Pancreas (tissue), 10 donors: ENCODE measurements around the gene VWA7. TPM values are rescaled to one million over a fixed set of nuclear protein-coding genes. Genes with fewer than 3 reads are reported as not detected.

Experiments used
- ATAC-seq, 4 donors: fragments of 200-7000 bp; cut with Tn5 transposase; one replicate each; pipeline versions ENCODE4 v1.8.0 to v1.9.1; 2020; ENCODE audit warnings: mild to moderate bottlenecking in 4 of 4, moderate library complexity in 4 of 4
- DNase-seq, 6 donors: peaks; one replicate each; pipeline ENCODE4 v3.0.0-alpha.2; 2020
- FAIRE-seq: peaks from 2 replicates; lab custom pipeline; 2012; peaks lifted over from hg19 to GRCh38; lab: Jason Lieb, UNC
- H3K27ac ChIP-seq, 4 donors: fragments of 200-600 bp; sonication (generic); 1 replicate in 3 of 4; 2 replicates in 1 of 4; pipeline versions ENCODE4 v1.5.0 to v1.8.0; 2020
- H3K27me3 ChIP-seq, 4 donors: fragments of 200-600 bp; one replicate each; pipeline ENCODE4 v1.8.0; 2021
- H3K36me3 ChIP-seq, 3 donors: fragments of 200-600 bp; sonication (generic) in 1 of 3; one replicate each; pipeline versions ENCODE4 v1.5.0 to v1.8.0; 2020 to 2021
- H3K4me1 ChIP-seq, 3 donors: fragments of 200-600 bp; one replicate each; pipeline ENCODE4 v1.8.0; 2021
- H3K4me3 ChIP-seq, 4 donors: fragments of 200-600 bp; sonication (generic) in 2 of 4; one replicate each; pipeline versions ENCODE4 v1.5.0 to v1.8.0; 2020 to 2021
- H3K9me3 ChIP-seq, 4 donors: fragments of 200-600 bp; one replicate each; pipeline ENCODE4 v1.8.0; 2021
- CTCF ChIP-seq, 4 donors: fragments of 200-600 bp; sonication (generic) in 3 of 4; IDR thresholded peaks; one replicate each; pipeline versions ENCODE4 v1.5.0 to v1.8.0; 2021; ENCODE audit warnings: antibody characterized with exemption in 4 of 4
- WGBS, 2 donors: extraction: QIAGEN DNeasy Blood & Tissue Kit; methylation state at CpG; one replicate each; pipeline ENCODE4 v1.1.7; 2013; 5-methylcytosine and 5-hydroxymethylcytosine counted together
- intact Hi-C, 3 donors: fragments of 100-400 bp; cut with DNase I; formaldehyde crosslinking; loops; one replicate each; pipeline versions ENCODE4 v1.11.1 to v1.14.2; 2022
- polyA plus RNA-seq, 2 donors: library from polyadenylated mRNA; stranded (reverse); fragments of 200-250 nt; gene quantifications; one replicate each; pipeline ENCODE4 v1.2.3, GENCODE V29; 2013
- total RNA-seq, 6 donors: library from RNA; stranded (reverse); fragmentation: NEBNext Ultra II Directional in 4 of 6; extraction: Animal tissue kit (Norgen Biotek cat#: 25700) in 4 of 6; gene quantifications; one replicate each; pipeline versions ENCODE4 v1.2.1 to v1.2.4, GENCODE V29; 2021 to 2023
- donor health status: healthy with polysubstance abuse.
- donor health status: DM: no; HTN: no; CAD: no; lungs with moderate emphysema.
- donor health status: DM: no; HTN: no; CAD: no.
- donor health status: control.
- donor health status: control.
- donor health status: Bipolar disorder and iron deficiency.
- donor health status: DM: yes; HTN: yes; CAD: no.
- donor health status: DM: no; HTN: no; CAD: no.
- donor health status: DM: no; HTN: no; CAD: no.
- donor health status: DM: yes; HTN: yes; CAD: no.

Gene VWA7
- total and polyA plus RNA-seq, 8 donors: 2.9 to 11.9 (median 4.8) TPM

DNA sequence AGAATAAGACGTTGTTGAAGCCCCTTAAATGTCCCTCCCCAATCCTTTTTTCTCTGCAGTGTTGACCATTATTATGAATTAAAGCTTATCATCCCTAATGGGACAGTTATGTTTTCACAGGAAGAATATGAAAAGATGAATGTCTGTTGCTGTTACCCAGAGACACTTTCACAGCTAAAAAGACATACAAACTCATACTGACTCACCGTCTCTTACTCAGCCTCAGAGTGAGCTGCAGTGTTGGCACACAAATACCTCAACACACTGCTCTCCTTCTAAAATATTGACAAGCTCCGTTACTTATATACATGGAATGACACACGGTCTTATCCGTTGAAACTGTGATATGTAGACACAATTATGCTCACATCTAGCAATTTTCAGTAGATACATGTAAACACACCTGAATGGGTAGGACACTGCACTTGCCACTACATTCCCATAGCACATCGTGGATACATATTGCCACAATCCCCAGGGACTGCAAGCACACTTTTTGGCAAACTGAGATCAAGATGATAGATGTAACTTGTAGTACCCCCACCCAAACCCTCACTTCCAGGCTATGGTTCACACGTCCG lies 24.3 kb downstream of the VWA7 start:
- FAIRE-seq: no peak
- ATAC-seq: no peak
- no peaks in the 10 kb centered on the region for H3K9me3 ChIP-seq
- H3K4me1 ChIP-seq: no peaks in the 10 kb centered on the region
- no peak for TF ChIP-seq CTCF (IDR thresholded peaks at IDR 0.05)
- DNase-seq: no peak
- 52 to 65% methylated on average over 8 of the region's 8 CpGs for WGBS, 2 donors
- no peaks in the 10 kb centered on the region for H3K27me3 ChIP-seq
- no peak overlapping the region for H3K27ac ChIP-seq
- intact Hi-C loops: no loop called here
- no peak overlapping the region for H3K4me3 ChIP-seq
- no peaks in the 10 kb centered on the region for H3K36me3 ChIP-seq

GRCh38 chr6:31750411-31751022 lies 26.6 kb downstream of the VWA7 start:
- Histone ChIP-seq H3K4me3 (no peak overlapping the region), H3K9me3 (no peaks in the 10 kb centered on the region), H3K4me1 (no peaks in the 10 kb centered on the region), H3K36me3 (no peaks in the 10 kb centered on the region), H3K27ac (no peak overlapping the region), H3K27me3 (no peaks in the 10 kb centered on the region)
- FAIRE-seq (no peak), ATAC-seq (no peak), DNase-seq (no peak)
- no peak for TF ChIP-seq CTCF (IDR thresholded peaks at IDR 0.05)
- intact Hi-C loops: no loop called here
- WGBS, 2 donors: 75 to 81% methylated on average over 7 of the region's 7 CpGs

DNA sequence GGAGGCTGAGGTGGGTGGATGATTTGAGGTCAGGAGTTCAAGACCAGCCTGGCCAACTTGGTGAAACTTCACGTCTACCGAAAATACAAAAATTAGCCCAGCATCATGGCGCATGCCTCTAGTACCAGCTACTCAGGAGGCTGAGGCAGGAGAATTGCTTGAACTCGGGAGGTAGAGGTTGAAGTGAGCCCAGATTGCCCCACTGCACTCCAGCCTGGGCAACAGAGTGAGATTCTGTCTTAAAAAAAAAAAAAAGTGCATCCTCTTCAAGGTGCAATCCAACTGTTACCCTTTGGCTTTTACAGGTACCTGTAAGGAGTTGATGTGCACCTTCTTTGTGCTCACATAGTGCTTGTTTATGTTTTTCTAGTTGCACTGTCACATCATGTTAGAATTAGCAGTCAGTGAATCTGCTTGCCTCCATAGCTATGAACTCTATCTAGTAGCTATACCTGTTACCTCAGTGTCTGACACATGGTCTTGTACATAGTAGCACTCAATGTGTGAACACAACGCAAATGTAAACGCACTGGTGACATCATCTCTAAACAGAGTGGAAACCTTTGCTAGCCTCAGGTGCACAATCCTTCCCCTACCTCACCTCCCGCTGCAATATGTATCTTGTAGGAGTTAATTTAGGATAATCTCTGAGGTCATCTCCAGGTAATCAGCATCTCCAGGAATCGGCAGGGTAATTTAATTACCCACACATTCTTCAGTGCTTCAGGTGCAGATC lies 27.7 kb downstream of the VWA7 start:
- H3K4me3 ChIP-seq: no peak overlapping the region
- H3K27me3 ChIP-seq: no peaks in the 10 kb centered on the region
- ATAC-seq: no peak
- 79 to 82% methylated on average over 8 of the region's 8 CpGs for WGBS, 2 donors
- FAIRE-seq: no peak
- TF ChIP-seq CTCF (IDR thresholded peaks at IDR 0.05): no peak
- no peaks in the 10 kb centered on the region for H3K36me3 ChIP-seq
- intact Hi-C loops: no loop called here
- no peak overlapping the region for H3K27ac ChIP-seq
- H3K9me3 ChIP-seq: no peaks in the 10 kb centered on the region
- H3K4me1 ChIP-seq: no peaks in the 10 kb centered on the region
- no peak for DNase-seq

DNA sequence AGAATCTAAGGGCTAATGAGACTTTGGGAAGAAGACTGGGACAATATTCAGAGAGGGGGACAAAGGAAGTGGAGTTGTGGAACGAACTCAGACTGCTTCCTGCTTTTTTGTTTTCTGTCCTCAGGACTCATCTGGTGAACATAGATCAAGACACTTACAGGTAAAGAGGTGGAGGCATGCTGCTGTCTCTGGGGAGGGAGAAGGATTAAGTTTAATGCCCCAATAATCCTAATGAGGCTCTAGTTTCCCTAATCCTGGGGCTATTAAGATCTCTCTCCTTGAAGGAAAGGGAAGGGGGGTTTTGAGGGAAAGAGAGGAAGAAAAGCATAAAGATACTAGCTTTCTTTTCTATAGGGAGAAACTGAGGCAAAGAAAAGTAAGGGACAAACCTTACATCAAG lies 32.7 kb downstream of the VWA7 start:
- whole genome bisulfite sequencing, 2 donors: 75 to 88% methylated on average over 1 of the region's 1 CpG
- Histone ChIP-seq H3K4me3 (no peak overlapping the region), H3K27me3 (no peaks in the 10 kb centered on the region), H3K4me1 (peaks cover 0 to 4% (median under 1%) of the 10 kb centered on the region in 3 donors), H3K9me3 (no peaks in the 10 kb centered on the region), H3K36me3 (no peaks in the 10 kb centered on the region), H3K27ac (no peak overlapping the region)
- ATAC-seq (no peak), DNase-seq (no peak), FAIRE-seq (no peak)
- no peak for TF ChIP-seq CTCF (IDR thresholded peaks at IDR 0.05)
- intact Hi-C loops: no loop called here

GRCh38 chr6:31742894-31743293 lies 34.2 kb downstream of the VWA7 start:
- H3K27ac ChIP-seq: no peak overlapping the region
- H3K36me3 ChIP-seq: no peaks in the 10 kb centered on the region
- no peaks in the 10 kb centered on the region for H3K27me3 ChIP-seq
- no peak for DNase-seq
- peaks cover 9 to 17% (median 15%) of the 10 kb centered on the region in 3 donors for H3K4me1 ChIP-seq
- intact Hi-C loops: no loop called here
- ATAC-seq: no peak
- H3K9me3 ChIP-seq: no peaks in the 10 kb centered on the region
- no peak for FAIRE-seq
- WGBS, 2 donors: 87 to 95% methylated on average over 3 of the region's 3 CpGs
- H3K4me3 ChIP-seq: no peak overlapping the region
- no peak for TF ChIP-seq CTCF (IDR thresholded peaks at IDR 0.05)
